Choroid plexus epithelial cell (primary cell): ENCODE measurements around the gene MTG2.

Experiments
- DNase-seq: peaks from one replicate; pipeline ENCODE4 v3.0.0-alpha.2; 2010; ENCODE audit warnings: low read depth
- H3K4me3 ChIP-seq: 2 replicates; pipeline ENCODE4 v1.5.1; 2011; ENCODE audit warnings: low read depth, mild to moderate bottlenecking, control low read depth, low read length, moderate library complexity
- CTCF ChIP-seq: conservative IDR thresholded peaks from 2 replicates; pipeline ENCODE4 v1.5.1; 2011; ENCODE audit warnings: low read depth, mild to moderate bottlenecking, control low read depth, inconsistent platforms, low read length, moderate library complexity

Gene MTG2

GRCh38 chr20:62203378-62204030, 20.7 kb downstream of the MTG2 start:
- no peak overlapping the region for H3K4me3 ChIP-seq
- peak; percentile 34 for DNase-seq
- TF ChIP-seq CTCF: no peak

- TF ChIP-seq CTCF: no peak
- no peak for DNase-seq
- no peak overlapping the region for H3K4me3 ChIP-seq
These were observed 23.0 kb downstream of the MTG2 start for GRCh38 chr20:62205618-62206387.

GRCh38 chr20:62206388-62206775, 23.6 kb downstream of the MTG2 start:
- DNase-seq: no peak
- H3K4me3 ChIP-seq: no peak overlapping the region
- TF ChIP-seq CTCF: no peak

- no peak overlapping the region for H3K4me3 ChIP-seq
- DNase-seq: no peak
- TF ChIP-seq CTCF: no peak
These were observed 25.4 kb downstream of the MTG2 start for GRCh38 chr20:62208061-62208794.

- peak; percentile 15 for TF ChIP-seq CTCF
- DNase-seq: no peak
- H3K4me3 ChIP-seq: no peak overlapping the region
These were observed 26.2 kb downstream of the MTG2 start for GRCh38 chr20:62208795-62209755.

- TF ChIP-seq CTCF: no peak
- H3K4me3 ChIP-seq: no peak overlapping the region
- DNase-seq: no peak
These were observed 27.1 kb downstream of the MTG2 start for GRCh38 chr20:62209850-62210495.
